ENCODE measurements around the gene TDG.

TDG gene

DNA sequence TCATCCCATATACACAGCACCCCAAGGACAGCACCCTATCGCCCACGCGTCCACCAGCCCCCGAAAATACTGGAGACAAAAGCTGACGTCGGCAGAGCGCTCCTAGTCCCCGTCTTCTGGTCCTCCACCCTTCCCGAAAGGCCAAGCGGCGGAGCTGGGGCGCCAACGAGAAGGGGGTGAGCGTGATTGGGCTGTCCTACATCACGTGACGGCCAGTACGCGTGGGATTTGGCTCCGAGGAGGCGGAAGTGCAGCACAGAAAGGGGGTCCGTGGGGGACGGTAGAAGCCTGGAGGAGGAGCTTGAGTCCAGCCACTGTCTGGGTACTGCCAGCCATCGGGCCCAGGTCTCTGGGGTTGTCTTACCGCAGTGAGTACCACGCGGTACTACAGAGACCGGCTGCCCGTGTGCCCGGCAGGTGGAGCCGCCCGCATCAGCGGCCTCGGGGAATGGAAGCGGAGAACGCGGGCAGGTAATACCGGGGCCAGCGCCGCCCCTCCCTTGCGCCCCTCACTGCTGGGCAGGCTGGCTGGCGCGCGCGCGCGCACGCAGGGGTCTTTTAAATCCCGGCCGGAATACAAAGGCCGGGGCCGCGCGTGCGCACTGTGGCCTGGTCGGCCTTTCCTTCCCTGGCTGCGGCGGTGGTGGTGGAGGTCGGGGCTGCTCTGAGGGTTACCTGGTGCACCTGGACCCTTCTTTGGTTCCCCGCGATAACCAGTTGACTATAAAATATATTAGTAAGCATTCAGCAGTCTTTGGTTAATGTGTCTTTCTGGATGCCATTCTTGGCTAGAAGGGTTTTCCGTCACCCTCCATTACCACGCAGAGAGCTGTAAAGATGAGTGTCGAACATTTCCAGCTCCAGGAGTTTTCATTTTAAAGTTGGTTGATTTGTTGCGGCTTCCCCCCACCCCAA, at the start of gene TDG:
Gene TDG, plus strand, starts transcription at position 283 of the 915 bp plus-strand sequence. Its CDS starts 166 bp downstream, at position 449.
- DNase-seq = peak; percentile 97

GRCh38 chr12:103917873-103918272, 47.8 kb upstream of the TDG start:
- no peak for DNase-seq

GRCh38 chr12:103924761-103925641, 40.7 kb upstream of the TDG start:
- no peak for DNase-seq

- no peak for DNase-seq
Observed at GRCh38 chr12:103928682-103929045, 37.0 kb upstream of the TDG start.

DNA sequence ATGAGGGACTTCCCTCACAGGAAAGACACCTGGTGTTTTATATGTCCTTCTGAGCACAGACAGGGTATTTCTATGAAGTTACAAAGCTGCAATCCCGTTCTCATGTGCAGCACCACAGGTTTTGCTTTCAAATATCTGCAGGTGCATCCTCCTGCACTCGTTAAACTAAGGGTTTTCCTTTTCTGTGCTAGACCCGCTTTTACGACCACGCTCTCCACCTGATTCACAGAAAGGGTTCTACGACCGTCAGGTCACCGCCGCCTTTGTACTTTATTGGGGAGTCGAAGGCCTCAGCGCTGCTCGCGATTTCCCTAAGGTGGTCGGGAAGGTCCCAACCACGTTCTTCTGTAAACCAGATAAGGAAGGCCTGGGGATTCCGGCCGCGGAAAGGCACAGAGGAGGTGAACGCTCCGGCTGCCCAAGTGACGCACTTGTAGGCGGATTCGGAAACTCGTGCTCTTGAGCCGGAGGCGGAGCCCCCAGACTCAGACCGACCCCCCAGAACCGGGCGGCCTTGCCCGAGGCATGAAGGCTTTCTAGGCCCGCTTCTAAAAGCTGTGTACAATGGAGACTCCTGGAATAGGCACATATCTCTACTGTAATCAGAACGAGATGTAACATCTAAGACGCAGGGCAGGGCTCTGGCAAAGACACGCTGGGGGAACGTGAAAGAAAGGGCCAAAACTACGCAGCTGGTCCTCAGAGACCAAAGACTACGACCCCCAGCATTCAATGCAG, 36.5 kb upstream of the TDG start:
- peak; percentile 77 for DNase-seq

DNA sequence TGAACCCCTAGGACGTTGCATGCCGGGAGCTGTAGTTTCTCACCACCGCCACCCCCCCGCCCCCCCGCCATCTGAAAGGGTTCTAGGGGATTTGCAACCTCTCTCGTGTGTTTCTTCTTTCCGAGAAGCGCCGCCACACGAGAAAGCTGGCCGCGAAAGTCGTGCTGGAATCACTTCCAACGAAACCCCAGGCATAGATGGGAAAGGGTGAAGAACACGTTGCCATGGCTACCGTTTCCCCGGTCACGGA, 36.0 kb upstream of the TDG start:
- peak; percentile 89 for DNase-seq

DNA sequence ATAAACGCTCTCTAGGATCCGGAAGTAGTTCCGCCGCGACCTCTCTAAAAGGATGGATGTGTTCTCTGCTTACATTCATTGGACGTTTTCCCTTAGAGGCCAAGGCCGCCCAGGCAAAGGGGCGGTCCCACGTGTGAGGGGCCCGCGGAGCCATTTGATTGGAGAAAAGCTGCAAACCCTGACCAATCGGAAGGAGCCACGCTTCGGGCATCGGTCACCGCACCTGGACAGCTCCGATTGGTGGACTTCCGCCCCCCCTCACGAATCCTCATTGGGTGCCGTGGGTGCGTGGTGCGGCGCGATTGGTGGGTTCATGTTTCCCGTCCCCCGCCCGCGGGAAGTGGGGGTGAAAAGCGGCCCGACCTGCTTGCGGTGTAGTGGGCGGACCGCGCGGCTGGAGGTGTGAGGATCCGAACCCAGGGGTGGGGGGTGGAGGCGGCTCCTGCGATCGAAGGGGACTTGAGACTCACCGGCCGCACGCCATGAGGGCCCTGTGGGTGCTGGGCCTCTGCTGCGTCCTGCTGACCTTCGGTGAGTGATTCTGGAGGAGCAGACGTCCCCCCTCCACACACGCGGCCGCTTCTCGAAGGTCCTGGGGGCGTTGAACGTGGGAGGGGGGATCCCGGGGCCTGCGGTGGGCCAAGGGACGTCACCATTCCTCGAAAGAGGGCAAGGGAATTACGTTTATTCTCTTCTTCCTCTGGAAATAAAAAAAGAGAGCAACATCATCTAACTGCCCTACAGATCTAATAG, 35.5 kb upstream of the TDG start, which contains the start of gene HSP90B1:
Gene HSP90B1, plus strand, starts transcription at position 377 of the 753 bp plus-strand sequence. Its CDS starts 106 bp downstream, at position 483.
- peak; percentile 99 for DNase-seq

DNA sequence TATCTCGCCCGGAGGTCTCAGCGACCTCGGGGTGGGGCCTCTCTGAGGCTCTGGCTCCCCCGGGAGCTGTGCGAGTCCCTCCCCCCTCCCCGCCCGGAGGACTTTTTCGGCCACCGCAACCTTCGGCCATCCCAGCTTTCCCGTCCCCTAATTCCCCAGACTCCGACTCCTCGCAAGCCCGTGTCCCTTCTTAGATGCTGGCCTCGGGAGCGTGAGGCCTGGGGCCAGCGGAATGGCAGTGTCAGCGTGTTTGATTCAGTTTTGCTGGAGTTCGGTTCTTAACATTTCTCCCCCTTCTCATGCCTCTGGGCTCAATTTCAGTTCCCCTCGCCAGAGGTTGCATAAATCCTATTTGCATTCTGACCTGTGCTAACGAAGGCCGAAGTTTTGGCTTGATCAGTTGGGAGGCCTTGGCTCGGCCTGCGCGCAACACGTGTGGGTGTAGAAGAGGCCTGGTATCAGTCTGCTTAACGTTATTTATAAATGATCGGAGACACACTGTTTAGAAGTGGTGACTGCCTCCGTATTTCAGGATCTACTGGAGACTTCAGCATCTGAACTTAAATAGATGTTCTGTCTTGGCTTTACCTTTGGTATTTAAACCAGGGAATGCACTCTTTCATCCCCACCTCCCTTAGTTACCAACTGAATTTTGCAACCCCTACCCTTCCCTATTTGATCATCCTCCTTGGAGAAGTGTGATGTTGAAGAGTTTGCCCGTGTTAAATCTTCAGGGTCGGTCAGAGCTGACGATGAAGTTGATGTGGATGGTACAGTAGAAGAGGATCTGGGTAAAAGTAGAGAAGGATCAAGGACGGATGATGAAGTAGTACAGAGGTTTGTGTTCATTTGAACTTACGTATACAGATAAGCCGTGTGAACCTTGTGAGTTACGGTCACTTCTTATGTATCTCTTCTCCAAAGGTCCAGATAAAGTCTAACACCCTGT, 34.6 kb upstream of the TDG start:
- DNase-seq = no peak

DNA sequence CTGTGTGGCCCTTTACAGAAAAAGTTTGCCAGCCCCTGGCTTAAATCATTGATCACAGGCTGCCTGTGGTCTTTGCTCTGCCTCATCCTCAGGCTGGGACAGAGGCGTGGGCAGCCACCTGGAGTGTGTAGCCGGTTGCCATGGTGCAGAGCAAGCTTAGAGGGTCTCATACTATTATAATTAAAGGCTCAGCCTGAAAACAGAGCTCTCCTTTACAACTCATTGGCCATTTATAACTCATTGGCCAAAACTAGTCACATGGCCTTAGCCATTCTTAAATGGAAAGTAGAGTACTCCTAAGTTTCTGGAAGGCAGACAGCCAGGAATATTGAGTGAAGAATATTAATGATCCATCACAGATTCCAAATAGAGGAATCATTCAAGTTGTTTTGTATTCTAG, 32.4 kb upstream of the TDG start:
- DNase-seq = no peak

- DNase-seq = no peak
Observed at GRCh38 chr12:103936679-103937078, 29.0 kb upstream of the TDG start.

GRCh38 chr12:103944964-103945363, 20.7 kb upstream of the TDG start:
- no peak for DNase-seq

DNA sequence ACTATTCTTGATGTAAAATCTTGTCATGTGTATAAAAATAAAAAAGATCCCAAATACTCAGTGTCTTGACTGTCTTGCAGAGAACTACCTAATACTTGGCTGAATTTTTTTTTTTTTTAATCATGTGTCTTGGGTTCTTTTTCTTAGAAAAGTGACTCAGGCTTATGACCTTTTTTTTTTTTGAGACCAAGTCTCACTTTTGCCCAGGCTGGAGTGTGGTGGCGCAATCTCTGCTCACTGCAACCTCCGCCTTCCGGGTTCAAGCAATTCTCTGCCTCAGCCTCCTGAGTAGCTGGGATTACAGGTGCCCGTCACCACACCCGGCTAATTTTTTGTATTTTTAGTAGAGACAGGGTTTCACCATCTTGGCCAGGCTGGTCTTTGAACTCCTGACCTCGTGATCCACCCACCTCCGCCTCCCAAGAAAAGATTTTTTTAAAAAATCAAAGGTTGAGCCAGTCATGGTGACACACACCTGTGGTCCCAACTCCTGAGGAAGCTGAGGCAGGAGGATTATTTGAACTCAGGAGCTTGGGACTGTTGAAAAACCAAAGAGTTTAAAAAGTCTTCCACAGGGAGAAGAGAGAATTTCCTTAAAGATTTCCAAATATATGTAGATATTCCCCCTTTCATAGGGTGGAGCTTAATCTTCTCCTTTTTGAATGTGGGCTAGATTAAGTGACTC, 17.7 kb upstream of the TDG start:
- DNase-seq = no peak

GRCh38 chr12:103948746-103949406, 16.8 kb upstream of the TDG start:
- DNase-seq = no peak

- no peak for DNase-seq
Observed at GRCh38 chr12:103952497-103952896, 13.2 kb upstream of the TDG start.

DNA sequence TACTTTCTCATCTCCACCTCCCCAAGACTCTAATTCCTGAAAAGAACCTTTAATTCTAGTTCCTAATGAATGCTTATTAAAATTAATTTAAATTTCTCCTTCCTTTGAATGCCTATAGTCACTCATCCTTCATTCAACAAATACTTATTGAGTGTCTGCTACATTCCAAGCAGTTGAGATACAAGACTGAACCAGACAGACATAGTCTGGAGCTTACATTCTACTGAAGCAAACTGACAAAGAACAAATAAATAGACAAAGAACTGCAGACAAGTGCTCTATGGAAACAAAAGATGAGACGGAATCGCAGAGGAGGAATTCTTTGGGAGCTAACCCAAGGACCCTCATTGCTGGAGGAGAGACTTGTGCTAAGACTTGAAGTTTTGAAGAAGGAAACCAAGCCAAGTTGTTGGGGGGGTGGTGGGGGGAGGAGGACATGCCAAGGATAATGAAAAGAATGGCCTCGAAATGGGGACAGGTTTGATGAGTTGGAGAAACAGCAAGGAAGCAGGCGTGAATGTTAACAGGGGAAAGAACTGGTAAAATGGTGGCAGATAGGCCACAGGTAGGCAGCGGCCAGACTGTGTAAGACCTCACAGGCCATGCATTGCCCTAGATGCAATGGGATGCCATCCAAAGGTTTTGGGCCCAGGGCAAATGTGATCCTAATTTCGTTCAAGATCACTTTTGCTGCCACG, 9.7 kb upstream of the TDG start:
- DNase-seq = no peak

- no peak for DNase-seq
Observed at GRCh38 chr12:103956509-103957027, 9.1 kb upstream of the TDG start.

GRCh38 chr12:103957865-103958388, 7.7 kb upstream of the TDG start:
- DNase-seq = no peak

DNA sequence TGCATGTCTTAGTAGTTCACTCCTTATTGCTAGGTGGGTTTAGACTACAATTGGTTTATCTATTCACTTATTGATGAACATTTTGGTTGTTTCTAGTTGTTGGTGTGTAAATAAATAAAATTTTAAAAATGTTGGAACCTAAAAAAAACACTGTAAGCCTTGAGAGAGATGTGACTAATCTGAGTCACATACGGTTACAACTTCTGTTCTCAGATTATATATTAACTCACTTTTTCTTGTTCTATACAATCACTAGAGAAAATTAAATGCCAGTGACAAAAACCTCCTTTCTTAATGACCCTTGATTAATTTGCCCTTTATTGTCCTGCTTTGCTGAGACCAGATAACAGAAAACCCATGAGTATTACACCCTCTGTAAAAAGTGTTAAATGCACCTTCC, 7.1 kb upstream of the TDG start:
- DNase-seq = no peak

Measured in NCI-H1092 (cell line).